Bronchial epithelial cell (primary cell): ENCODE data around the gene HTT. TPM values are rescaled to one million over a fixed set of nuclear protein-coding genes. Genes with fewer than 3 reads are reported as not detected.

ENCODE experiments used
- DNase-seq: peaks from one replicate; pipeline ENCODE4 v3.0.0-alpha.2; 2010; ENCODE audit warnings: low read depth
- FAIRE-seq: peaks from 2 replicates; lab custom pipeline; 2011; peaks lifted over from hg19 to GRCh38; lab: Jason Lieb, UNC
- H3K27me3 ChIP-seq: 2 replicates; pipeline ENCODE4 v1.5.1; 2011; ENCODE audit warnings: low read length; ENCODE audit not compliant: control insufficient read depth, insufficient read depth
- H3K36me3 ChIP-seq: 2 replicates; pipeline ENCODE4 v1.5.1; 2011; ENCODE audit warnings: low read length; ENCODE audit not compliant: control insufficient read depth, insufficient read depth
- H3K4me3 ChIP-seq: 2 replicates; pipeline ENCODE4 v1.5.1; 2011; ENCODE audit warnings: mild to moderate bottlenecking, low read depth, low read length, control low read depth
- CTCF ChIP-seq: IDR thresholded peaks from 2 replicates; pipeline ENCODE4 v1.5.1; 2011; ENCODE audit warnings: mild to moderate bottlenecking, moderate library complexity, low read length, control low read depth, inconsistent platforms; ENCODE audit not compliant: insufficient read depth, severe bottlenecking
- total RNA-seq: library from RNA; depleted of rRNA; stranded (reverse); fragments of >200 nt; gene quantifications from 2 replicates; pipeline ENCODE4 v1.2.1, GENCODE V29; 2014

Gene HTT
- total RNA-seq, 1 donor from 2014 or later, result 24.0 TPM

GRCh38 chr4:3189459-3189858 is 115.0 kb downstream of the HTT start:
- FAIRE-seq, result no peak
- H3K36me3 ChIP-seq, result peaks cover 12% of the 10 kb centered on the region

GRCh38 chr4:3190549-3190948 is 116.1 kb downstream of the HTT start:
- Histone ChIP-seq H3K27me3 (no peaks in the 10 kb centered on the region), H3K4me3 (no peak overlapping the region), H3K36me3 (peaks cover 10% of the 10 kb centered on the region)
- TF ChIP-seq CTCF, result no peak
- no peak for FAIRE-seq
- DNase-seq, result no peak

More at GRCh38 chr4:3189459-3189858, 115.0 kb downstream of the HTT start:
- H3K27me3 ChIP-seq, result no peaks in the 10 kb centered on the region
- TF ChIP-seq CTCF, result no peak
- no peak for DNase-seq
- H3K4me3 ChIP-seq, result no peak overlapping the region

- DNase-seq (peak; percentile 12), FAIRE-seq (no peak)
- Histone ChIP-seq H3K27me3 (no peaks in the 10 kb centered on the region), H3K36me3 (peaks cover 11% of the 10 kb centered on the region), H3K4me3 (no peak overlapping the region)
- no peak for TF ChIP-seq CTCF
Observed at GRCh38 chr4:3192188-3192587, 117.7 kb downstream of the HTT start.

- Histone ChIP-seq H3K4me3 (no peak overlapping the region), H3K27me3 (no peaks in the 10 kb centered on the region), H3K36me3 (peaks cover 10% of the 10 kb centered on the region)
- FAIRE-seq (no peak), DNase-seq (no peak)
- no peak for TF ChIP-seq CTCF
Observed at GRCh38 chr4:3192827-3193226, 118.3 kb downstream of the HTT start.

- H3K36me3 ChIP-seq, result peaks cover 7% of the 10 kb centered on the region
- FAIRE-seq, result no peak
Observed at GRCh38 chr4:3193531-3194203, 119.2 kb downstream of the HTT start.

More at GRCh38 chr4:3193531-3194203, 119.2 kb downstream of the HTT start:
- TF ChIP-seq CTCF, result peak; percentile 20
- no peak overlapping the region for H3K4me3 ChIP-seq
- no peaks in the 10 kb centered on the region for H3K27me3 ChIP-seq
- DNase-seq, result peak; percentile 33
